Mucosa of rectum (tissue), 2 donors: Measurements from ENCODE around the gene CTNNBL1.

Experiments used
- H3K27ac ChIP-seq, 2 donors: one replicate each; pipeline ENCODE4 v1.7.0; 2013; ENCODE audit warnings: inconsistent platforms in 2 of 2, low read depth in 2 of 2, low read length in 2 of 2
- H3K27me3 ChIP-seq, 2 donors: one replicate each; pipeline ENCODE4 v1.7.0; 2013; ENCODE audit warnings: low read length in 2 of 2; ENCODE audit not compliant: control insufficient read depth in 2 of 2, insufficient read depth in 2 of 2
- H3K36me3 ChIP-seq, 2 donors: one replicate each; pipeline ENCODE4 v1.7.0; 2013; ENCODE audit warnings: low read length in 2 of 2; ENCODE audit not compliant: control insufficient read depth in 2 of 2, insufficient read depth in 2 of 2
- H3K4me1 ChIP-seq, 2 donors: one replicate each; pipeline ENCODE4 v1.7.0; 2013; ENCODE audit warnings: low read length in 2 of 2, mild to moderate bottlenecking in 1 of 2; ENCODE audit not compliant: control insufficient read depth in 2 of 2, insufficient read depth in 2 of 2
- H3K4me3 ChIP-seq, 2 donors: one replicate each; pipeline ENCODE4 v1.7.0; 2013; ENCODE audit warnings: low read length in 2 of 2
- H3K9ac ChIP-seq, 2 donors: one replicate each; pipeline ENCODE4 v1.7.0; 2013; ENCODE audit warnings: low read length in 2 of 2, low read depth in 1 of 2, mild to moderate bottlenecking in 1 of 2
- H3K9me3 ChIP-seq, 2 donors: one replicate each; pipeline ENCODE4 v1.7.0; 2013; ENCODE audit warnings: low read length in 2 of 2; ENCODE audit not compliant: control insufficient read depth in 2 of 2
- donor health status: healthy.
- donor health status: Normal muscosa, but diverticular disease.

Gene CTNNBL1

DNA sequence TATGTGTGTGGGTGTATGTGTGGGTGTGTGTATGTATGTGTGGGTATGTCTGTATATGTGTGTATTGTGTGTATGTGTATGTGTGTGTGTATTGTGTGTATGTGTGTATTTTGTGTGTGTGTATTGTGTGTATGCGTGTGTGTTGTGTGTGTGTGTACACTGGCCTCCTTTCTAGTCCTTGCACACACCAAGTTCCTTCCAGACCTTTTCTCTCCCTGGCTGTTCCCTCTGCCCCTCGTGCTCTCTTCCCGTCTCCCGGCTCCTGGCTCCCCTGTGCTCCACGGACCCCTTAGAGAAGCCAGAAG, 220.5 kb downstream of the CTNNBL1 start:
- Histone ChIP-seq H3K9me3 (no peaks in the 10 kb centered on the region), H3K9ac (no peak overlapping the region), H3K4me1 (peaks cover 0 to 3% of the 10 kb centered on the region in 2 donors), H3K27me3 (peaks cover 30 to 52% of the 10 kb centered on the region in 2 donors), H3K4me3 (no peak overlapping the region), H3K36me3 (no peaks in the 10 kb centered on the region), H3K27ac (no peak overlapping the region)

DNA sequence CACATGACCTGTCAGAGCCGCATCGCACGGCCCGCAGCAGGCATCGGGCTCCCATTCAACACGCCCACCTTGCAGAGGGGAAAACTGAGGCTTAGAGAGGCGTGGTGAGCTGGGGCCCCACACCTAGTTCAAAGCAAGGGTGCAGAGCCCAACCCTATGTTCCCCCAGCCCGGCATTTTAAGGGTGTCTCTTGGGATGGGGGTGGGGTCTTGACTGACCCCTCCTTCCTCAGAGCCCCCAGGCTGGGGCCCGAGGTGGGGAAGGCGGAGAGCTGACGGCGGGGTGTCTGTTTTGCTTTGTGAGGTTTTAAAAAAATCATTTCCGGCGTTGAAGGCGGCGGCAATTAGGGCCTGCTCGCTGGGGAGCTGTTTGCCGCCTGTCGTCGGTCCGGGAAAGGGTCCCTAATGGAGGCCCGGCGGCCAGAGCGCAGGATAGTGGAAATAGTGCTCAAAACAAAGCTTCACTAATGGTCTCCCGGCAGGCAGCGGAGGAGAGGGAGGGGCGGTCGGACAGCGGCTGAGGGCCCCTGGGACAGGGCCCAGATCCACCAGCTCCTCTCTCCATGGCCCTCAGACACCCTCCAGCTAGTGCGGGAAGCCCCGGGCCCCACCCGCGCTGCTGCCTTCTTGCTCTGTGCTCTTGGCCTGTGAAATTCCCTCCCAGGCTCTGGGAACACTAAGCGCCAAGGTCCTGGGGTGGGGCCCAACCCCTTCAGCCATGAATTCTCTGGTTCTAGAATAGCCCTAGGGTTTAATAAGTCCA, 221.0 kb downstream of the CTNNBL1 start:
- Histone ChIP-seq H3K9ac (peak overlapping the region; percentile 6 to 34), H3K4me3 (peak overlapping the region; percentile 6 to 31), H3K9me3 (no peaks in the 10 kb centered on the region), H3K4me1 (peaks cover 0 to 3% of the 10 kb centered on the region in 2 donors), H3K27me3 (peaks cover 33 to 52% of the 10 kb centered on the region in 2 donors), H3K36me3 (no peaks in the 10 kb centered on the region), H3K27ac (no peak overlapping the region)

DNA sequence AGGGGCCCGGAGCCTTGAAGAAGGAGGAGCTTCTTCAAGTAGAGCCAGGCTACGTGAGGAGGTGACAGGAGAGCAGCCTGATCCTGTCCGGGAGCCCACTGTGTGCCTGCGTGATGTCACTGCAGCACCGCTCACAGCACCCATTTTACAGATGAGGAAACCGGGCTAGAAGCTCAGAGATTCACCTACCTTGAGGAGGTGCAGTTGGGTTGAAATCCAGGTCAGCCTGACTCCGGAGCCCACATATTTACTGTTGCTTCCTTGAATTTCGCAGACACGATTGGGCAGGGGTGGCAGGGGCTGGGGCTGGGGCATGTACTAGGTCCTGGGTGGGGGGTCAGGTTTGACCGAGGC, 221.6 kb downstream of the CTNNBL1 start:
- Histone ChIP-seq H3K27ac (no peak overlapping the region), H3K36me3 (no peaks in the 10 kb centered on the region), H3K9ac (no peak overlapping the region), H3K4me1 (peaks cover 0 to 3% of the 10 kb centered on the region in 2 donors), H3K9me3 (no peaks in the 10 kb centered on the region), H3K4me3 (no peak overlapping the region), H3K27me3 (peaks cover 35 to 52% of the 10 kb centered on the region in 2 donors)

DNA sequence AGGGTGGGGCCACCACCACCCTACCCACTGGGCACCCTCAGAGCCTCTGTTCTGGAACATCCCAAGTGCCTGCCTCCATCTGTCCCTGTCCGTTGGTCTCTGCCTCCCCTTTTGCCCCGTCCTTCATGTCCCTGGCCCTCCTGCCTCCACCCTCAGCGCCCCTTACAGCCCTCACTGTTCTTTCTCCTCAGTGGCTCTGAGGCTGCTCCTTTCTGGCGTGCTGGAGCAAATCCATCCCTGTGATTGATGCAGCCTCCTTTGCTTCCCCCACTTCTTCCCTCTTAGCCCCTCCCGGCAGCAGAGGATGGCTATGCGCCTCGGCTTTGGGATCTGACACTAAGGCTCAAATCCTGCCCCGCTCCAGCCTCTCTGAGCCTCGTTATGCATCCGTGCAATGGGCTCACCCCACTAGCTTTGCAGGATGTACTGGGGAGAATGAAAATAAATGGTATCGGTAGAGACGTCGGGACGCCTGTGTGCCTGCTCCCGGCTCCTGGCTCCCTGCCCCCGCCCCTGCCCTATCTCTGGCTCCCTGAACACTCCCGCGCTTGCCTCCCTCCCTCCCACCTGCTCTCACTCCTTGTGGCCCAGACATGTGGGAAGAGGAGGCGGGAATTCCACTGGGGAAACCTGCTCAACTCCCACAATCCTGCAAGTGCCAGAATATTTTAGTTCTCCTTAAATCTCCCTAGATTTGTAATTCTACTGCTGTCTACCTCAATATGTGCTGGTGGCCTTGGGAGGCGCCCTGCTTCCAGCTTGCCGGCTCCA, 222.2 kb downstream of the CTNNBL1 start:
- Histone ChIP-seq H3K27me3 (peaks cover 35 to 56% of the 10 kb centered on the region in 2 donors), H3K36me3 (no peaks in the 10 kb centered on the region), H3K9me3 (no peaks in the 10 kb centered on the region), H3K9ac (no peak overlapping the region), H3K4me3 (no peak overlapping the region), H3K4me1 (peaks cover 0 to 3% of the 10 kb centered on the region in 2 donors), H3K27ac (no peak overlapping the region)

DNA sequence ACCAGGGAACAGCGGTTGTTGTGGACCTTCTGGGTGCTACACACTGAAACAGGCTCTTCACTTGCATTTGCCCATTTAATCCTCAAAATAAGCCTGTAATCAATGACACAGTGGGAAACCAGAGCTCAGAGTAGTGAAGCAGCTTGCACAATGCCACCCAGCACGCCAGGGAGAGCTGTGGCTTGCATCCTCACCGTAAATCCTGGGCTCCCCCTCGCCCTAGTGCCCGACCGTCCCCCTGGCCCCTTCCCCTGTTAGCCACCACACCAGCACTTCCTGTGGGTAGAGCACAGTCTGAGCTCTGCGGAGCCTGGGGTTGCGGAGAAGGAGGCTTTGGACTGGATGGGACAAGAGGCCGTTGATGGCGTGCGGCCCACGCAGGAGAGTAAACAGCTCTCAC, 223.6 kb downstream of the CTNNBL1 start:
- Histone ChIP-seq H3K4me1 (peaks cover 0 to 3% of the 10 kb centered on the region in 2 donors), H3K36me3 (no peaks in the 10 kb centered on the region), H3K9me3 (no peaks in the 10 kb centered on the region), H3K27ac (no peak overlapping the region), H3K4me3 (no peak overlapping the region), H3K9ac (no peak overlapping the region), H3K27me3 (peaks cover 27 to 46% of the 10 kb centered on the region in 2 donors)

DNA sequence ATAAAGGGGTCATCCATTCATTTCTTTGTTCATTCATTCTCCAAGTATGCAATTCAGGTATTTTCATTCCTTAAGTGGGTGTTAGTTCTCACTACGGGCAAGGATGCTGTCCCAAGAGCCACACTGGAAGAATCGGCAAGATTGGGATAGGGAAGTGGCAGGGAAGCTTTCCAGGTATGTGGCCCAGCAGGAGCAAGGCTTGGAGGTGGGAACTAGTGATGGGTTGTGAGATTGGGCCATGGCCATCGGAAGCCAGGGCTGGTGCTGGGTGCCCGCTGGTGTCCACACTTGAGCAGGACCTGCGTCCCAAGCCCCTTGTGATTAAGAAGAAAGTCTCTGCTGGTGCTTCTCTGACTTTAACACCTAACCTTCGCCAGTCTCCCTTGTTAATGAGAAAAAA, 224.2 kb downstream of the CTNNBL1 start:
- no peak overlapping the region for H3K4me3 ChIP-seq
- H3K4me1 ChIP-seq, result peaks cover 0 to 3% of the 10 kb centered on the region in 2 donors
- H3K27me3 ChIP-seq, result peaks cover 26 to 42% of the 10 kb centered on the region in 2 donors
- H3K9ac ChIP-seq, result no peak overlapping the region
- no peaks in the 10 kb centered on the region for H3K9me3 ChIP-seq
- H3K36me3 ChIP-seq, result no peaks in the 10 kb centered on the region
- no peak overlapping the region for H3K27ac ChIP-seq

DNA sequence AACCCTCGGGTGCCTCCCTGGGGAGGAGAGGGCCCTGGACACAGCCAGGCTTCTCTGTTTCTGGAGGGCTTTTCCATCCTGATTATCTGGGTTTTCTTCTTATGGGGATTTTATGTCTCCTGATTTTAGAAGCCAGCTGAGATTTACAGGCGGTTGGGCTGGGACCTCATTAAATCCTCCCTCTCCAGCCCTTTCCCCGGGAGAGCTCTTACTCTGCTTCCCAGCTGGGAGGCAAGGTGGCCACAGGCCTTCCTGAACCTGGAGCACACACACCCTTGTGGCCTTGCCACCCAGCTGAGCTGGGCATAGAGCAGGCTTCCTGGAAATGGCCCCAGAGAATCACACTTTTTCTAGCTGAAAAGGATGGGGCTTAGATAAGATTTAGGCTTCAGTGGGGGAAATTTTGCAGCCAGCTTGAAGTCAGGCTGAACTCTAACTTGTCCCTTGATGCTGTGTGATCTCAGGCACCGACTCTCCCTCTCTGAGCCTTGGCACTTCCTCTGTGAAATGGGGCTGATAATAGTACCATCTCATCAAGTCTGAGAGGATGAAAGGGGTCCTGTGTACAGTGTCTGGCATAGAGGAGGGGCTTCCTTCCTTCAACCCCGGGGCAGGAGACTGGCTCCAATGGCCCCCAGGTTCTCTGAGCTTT, 225.7 kb downstream of the CTNNBL1 start:
- peaks cover 0 to 1% of the 10 kb centered on the region in 2 donors for H3K4me1 ChIP-seq
- H3K27ac ChIP-seq, result no peak overlapping the region
- H3K9ac ChIP-seq, result no peak overlapping the region
- H3K9me3 ChIP-seq, result no peaks in the 10 kb centered on the region
- H3K27me3 ChIP-seq, result peaks cover 19 to 27% of the 10 kb centered on the region in 2 donors
- H3K36me3 ChIP-seq, result no peaks in the 10 kb centered on the region
- no peak overlapping the region for H3K4me3 ChIP-seq

DNA sequence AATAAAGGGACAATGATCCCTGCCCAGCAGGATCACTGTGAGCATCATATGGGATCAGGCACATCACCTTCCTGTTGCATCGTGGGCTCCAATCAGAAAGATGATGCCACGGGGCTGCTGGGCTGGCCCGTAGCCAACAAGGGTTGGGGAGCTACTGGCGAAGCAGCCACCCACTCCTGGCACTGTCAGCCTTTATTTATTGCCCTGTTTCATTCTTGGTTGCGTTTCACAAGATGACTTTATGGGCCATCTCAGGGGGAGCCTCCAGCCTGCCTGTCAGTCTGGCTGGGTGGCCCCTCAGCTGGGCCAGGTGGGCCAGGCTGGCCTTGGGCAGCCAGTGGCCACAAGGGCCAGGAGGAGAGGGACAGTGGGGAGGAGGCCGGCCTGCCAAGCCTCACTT, 226.4 kb downstream of the CTNNBL1 start:
- Histone ChIP-seq H3K36me3 (no peaks in the 10 kb centered on the region), H3K4me3 (no peak overlapping the region), H3K27ac (no peak overlapping the region), H3K9me3 (no peaks in the 10 kb centered on the region), H3K27me3 (peaks cover 15 to 22% of the 10 kb centered on the region in 2 donors), H3K4me1 (no peaks in the 10 kb centered on the region), H3K9ac (no peak overlapping the region)

DNA sequence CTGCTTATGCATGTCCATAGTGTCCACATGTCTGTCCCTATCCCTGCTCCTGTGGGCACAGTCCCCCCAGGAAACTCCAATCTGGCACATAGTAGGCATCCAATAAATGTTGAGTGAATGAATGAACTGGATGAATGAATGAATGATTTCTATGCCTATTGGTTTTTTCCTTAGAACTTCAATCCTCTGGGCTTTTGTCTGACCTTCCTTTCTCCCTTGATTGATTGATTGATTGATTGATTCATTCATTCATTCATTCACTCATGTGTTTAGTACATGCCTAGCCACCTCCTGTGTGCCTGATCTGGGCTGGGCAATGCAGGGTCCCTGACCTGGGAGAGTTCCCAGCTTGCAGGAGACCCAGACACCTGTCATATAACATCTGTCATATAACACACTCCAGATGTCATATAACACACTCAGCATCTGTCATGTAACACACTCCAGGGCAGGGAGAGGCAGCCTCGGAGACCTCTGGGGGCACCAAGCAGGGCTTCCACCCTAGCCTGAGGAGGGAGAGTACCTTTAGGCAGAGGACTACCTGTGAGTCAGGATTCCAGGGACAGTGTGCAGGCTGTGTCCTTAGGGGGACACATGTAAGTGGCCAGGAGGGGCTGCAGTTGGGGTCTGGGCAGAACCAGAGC, 227.0 kb downstream of the CTNNBL1 start:
- Histone ChIP-seq H3K36me3 (no peaks in the 10 kb centered on the region), H3K9ac (no peak overlapping the region), H3K9me3 (no peaks in the 10 kb centered on the region), H3K4me3 (no peak overlapping the region), H3K27me3 (peaks cover 12 to 19% of the 10 kb centered on the region in 2 donors), H3K27ac (no peak overlapping the region), H3K4me1 (no peaks in the 10 kb centered on the region)
